Left ventricle myocardium inferior (tissue), 1 donor: ENCODE data around the gene POP7. TPM values are rescaled to one million over a fixed set of nuclear protein-coding genes. Genes with fewer than 3 reads are reported as not detected.
A peak's percentile ranks its signal among the peaks of the same experiment; 100 is the strongest.
"Not testable (repeated sequence)": the region's sequence is repeated elsewhere in the genome, so short reads cannot be mapped to it uniquely, and the experiment has no call there.

Experiments
- DNase-seq: peaks from one replicate; pipeline ENCODE4 v3.0.0-alpha.2; 2020
- H3K27ac ChIP-seq: fragments of 200-600 bp; replicated peaks from 2 replicates; pipeline ENCODE4 v1.8.0; 2021
- H3K27me3 ChIP-seq: fragments of 200-600 bp; 2 replicates; pipeline ENCODE4 v1.8.0; 2021; ENCODE audit warnings: low read depth
- H3K36me3 ChIP-seq: fragments of 200-600 bp; 2 replicates; pipeline ENCODE4 v1.8.0; 2021
- H3K4me1 ChIP-seq: fragments of 200-600 bp; 2 replicates; pipeline ENCODE4 v1.8.0; 2021
- H3K4me3 ChIP-seq: fragments of 200-600 bp; 2 replicates; pipeline ENCODE4 v1.8.0; 2021; ENCODE audit warnings: mild to moderate bottlenecking, moderate library complexity
- H3K9me3 ChIP-seq: fragments of 200-600 bp; replicated peaks from 2 replicates; pipeline ENCODE4 v1.8.0; 2021
- CTCF ChIP-seq: fragments of 200-600 bp; IDR thresholded peaks from 2 replicates; pipeline ENCODE4 v1.8.0; 2021; ENCODE audit warnings: antibody characterized with exemption, mild to moderate bottlenecking, borderline replicate concordance
- intact Hi-C: fragments of 100-400 bp; cut with micrococcal nuclease; formaldehyde crosslinking; loops from one replicate; pipeline ENCODE4 v1.11.0; 2022
- total RNA-seq: library from RNA; stranded (reverse); fragmentation: NEBNext Ultra II Directional; extraction: Animal tissue kit (Norgen Biotek cat#: 25700); gene quantifications from one replicate; pipeline ENCODE4 v1.2.1, GENCODE V29; 2021
- donor health status: DM: no; HTN: yes; CAD: no; lungs with severe emphysema.

POP7 gene
- total RNA-seq, 1 donor from 2014 or later, result 30.6 TPM

GRCh38 chr7:100720279-100720670, 14.4 kb downstream of the POP7 start, which contains the start of gene EPO:
Gene EPO (plus strand): TSS chr7:100720468. CDS start chr7:100720981, 513 bp downstream.
- Histone ChIP-seq H3K36me3 (no peaks in the 10 kb centered on the region), H3K4me3 (peak within 1 kb of the TSS; percentile 44), H3K27me3 (peaks cover 67% of the 10 kb centered on the region), H3K4me1 (peaks cover 8% of the 10 kb centered on the region), H3K27ac (no peak within 1 kb of the TSS), H3K9me3 (peaks cover 6% of the 10 kb centered on the region)
- no peak for DNase-seq
- intact Hi-C loops, result no loop called here
- no peak for TF ChIP-seq CTCF

- TF ChIP-seq CTCF, result no peak
- H3K4me3 ChIP-seq, result peak overlapping the region; percentile 44
- peaks cover 72% of the 10 kb centered on the region for H3K27me3 ChIP-seq
- H3K36me3 ChIP-seq, result no peaks in the 10 kb centered on the region
- peaks cover 8% of the 10 kb centered on the region for H3K4me1 ChIP-seq
- H3K27ac ChIP-seq, result no peak overlapping the region
- intact Hi-C loops, result no loop called here
- peaks cover 6% of the 10 kb centered on the region for H3K9me3 ChIP-seq
- no peak for DNase-seq
Measured at GRCh38 chr7:100720671-100721504, 15.0 kb downstream of the POP7 start.

DNA sequence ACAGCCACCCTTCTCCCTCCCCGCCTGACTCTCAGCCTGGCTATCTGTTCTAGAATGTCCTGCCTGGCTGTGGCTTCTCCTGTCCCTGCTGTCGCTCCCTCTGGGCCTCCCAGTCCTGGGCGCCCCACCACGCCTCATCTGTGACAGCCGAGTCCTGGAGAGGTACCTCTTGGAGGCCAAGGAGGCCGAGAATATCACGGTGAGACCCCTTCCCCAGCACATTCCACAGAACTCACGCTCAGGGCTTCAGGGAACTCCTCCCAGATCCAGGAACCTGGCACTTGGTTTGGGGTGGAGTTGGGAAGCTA, 15.5 kb downstream of the POP7 start:
- peaks cover 6% of the 10 kb centered on the region for H3K9me3 ChIP-seq
- H3K36me3 ChIP-seq, result no peaks in the 10 kb centered on the region
- TF ChIP-seq CTCF, result no peak
- H3K27me3 ChIP-seq, result peaks cover 78% of the 10 kb centered on the region
- no peak overlapping the region for H3K4me3 ChIP-seq
- H3K4me1 ChIP-seq, result peaks cover 8% of the 10 kb centered on the region
- no peak for DNase-seq
- intact Hi-C loops, result no loop called here
- no peak overlapping the region for H3K27ac ChIP-seq

DNA sequence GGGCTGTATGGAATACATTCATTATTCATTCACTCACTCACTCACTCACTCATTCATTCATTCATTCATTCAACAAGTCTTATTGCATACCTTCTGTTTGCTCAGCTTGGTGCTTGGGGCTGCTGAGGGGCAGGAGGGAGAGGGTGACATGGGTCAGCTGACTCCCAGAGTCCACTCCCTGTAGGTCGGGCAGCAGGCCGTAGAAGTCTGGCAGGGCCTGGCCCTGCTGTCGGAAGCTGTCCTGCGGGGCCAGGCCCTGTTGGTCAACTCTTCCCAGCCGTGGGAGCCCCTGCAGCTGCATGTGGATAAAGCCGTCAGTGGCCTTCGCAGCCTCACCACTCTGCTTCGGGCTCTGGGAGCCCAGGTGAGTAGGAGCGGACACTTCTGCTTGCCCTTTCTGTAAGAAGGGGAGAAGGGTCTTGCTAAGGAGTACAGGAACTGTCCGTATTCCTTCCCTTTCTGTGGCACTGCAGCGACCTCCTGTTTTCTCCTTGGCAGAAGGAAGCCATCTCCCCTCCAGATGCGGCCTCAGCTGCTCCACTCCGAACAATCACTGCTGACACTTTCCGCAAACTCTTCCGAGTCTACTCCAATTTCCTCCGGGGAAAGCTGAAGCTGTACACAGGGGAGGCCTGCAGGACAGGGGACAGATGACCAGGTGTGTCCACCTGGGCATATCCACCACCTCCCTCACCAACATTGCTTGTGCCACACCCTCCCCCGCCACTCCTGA, 16.7 kb downstream of the POP7 start:
- peaks cover 8% of the 10 kb centered on the region for H3K4me1 ChIP-seq
- TF ChIP-seq CTCF, result no peak
- H3K9me3 ChIP-seq, result peaks cover 6% of the 10 kb centered on the region
- H3K4me3 ChIP-seq, result no peak overlapping the region
- no peak overlapping the region for H3K27ac ChIP-seq
- H3K27me3 ChIP-seq, result peaks cover 83% of the 10 kb centered on the region
- intact Hi-C loops, result no loop called here
- no peaks in the 10 kb centered on the region for H3K36me3 ChIP-seq
- no peak for DNase-seq

- H3K27me3 ChIP-seq, result peaks cover 94% of the 10 kb centered on the region
- H3K4me3 ChIP-seq, result no peak overlapping the region
- H3K4me1 ChIP-seq, result peaks cover 8% of the 10 kb centered on the region
- no peak for DNase-seq
- intact Hi-C loops, result no loop called here
- TF ChIP-seq CTCF, result no peak
- no peaks in the 10 kb centered on the region for H3K9me3 ChIP-seq
- no peaks in the 10 kb centered on the region for H3K36me3 ChIP-seq
- no peak overlapping the region for H3K27ac ChIP-seq
Measured at GRCh38 chr7:100723732-100724275, 17.9 kb downstream of the POP7 start.

DNA sequence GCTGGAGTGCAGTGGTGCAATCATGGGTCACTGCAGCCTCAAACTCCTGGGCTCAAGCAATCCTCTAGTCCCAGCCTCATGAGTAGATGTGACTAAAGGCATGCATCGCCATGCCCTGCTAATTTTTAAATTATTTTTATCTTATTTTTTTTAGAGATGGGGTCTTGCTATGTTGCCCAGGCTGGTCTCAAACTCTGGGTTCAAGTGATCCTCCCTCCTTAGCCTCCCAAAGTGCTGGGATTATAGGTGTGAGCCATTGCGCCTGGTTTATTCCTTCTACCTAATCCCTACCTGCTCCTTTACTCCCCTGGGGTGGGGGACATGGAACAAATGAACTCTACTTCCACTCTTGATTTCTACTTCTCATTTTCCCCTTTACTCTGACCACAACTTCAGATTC, 18.4 kb downstream of the POP7 start:
- intact Hi-C loops, H3K27ac ChIP-seq, H3K36me3 ChIP-seq, H3K4me3 ChIP-seq, DNase-seq, H3K9me3 ChIP-seq, H3K4me1 ChIP-seq: not testable (repeated sequence)
- H3K27me3 ChIP-seq, result peaks cover 90% of the 10 kb centered on the region
